GM23338 (cell line): ENCODE results near the gene RTCA. TPM values are rescaled to one million over a fixed set of nuclear protein-coding genes. Genes with fewer than 3 reads are reported as not detected.

Experiments used
- ATAC-seq: fragments of 200-7000 bp; cut with Tn5 transposase; 3 replicates; pipeline ENCODE4 v1.9.1; 2020
- DNase-seq: peaks from one replicate; pipeline ENCODE4 v3.0.0-alpha.2; 2015; ENCODE audit warnings: low spot score
- H2AFZ ChIP-seq: fragments of 200-600 bp; sonication (generic); 2 replicates; pipeline ENCODE4 v1.8.0; 2016; ENCODE audit warnings: antibody characterized with exemption, mild to moderate bottlenecking, moderate library complexity
- H3F3A ChIP-seq: fragments of 200-600 bp; sonication (generic); replicated peaks from 2 replicates; pipeline ENCODE4 v1.8.0; 2017; ENCODE audit warnings: antibody characterized with exemption, mixed run types, low read depth
- H3K27ac ChIP-seq: fragments of 200-600 bp; sonication (generic); 2 replicates; pipeline ENCODE4 v1.6.1; 2016; ENCODE audit warnings: low read depth
- H3K27me3 ChIP-seq: fragments of 200-600 bp; sonication (generic); 2 replicates; pipeline ENCODE4 v1.8.0; 2016; ENCODE audit warnings: mild to moderate bottlenecking, mixed run types, moderate library complexity; ENCODE audit not compliant: insufficient read depth
- H3K36me3 ChIP-seq: fragments of 200-600 bp; sonication (generic); 2 replicates; pipeline ENCODE4 v1.8.0; 2016; ENCODE audit warnings: mild to moderate bottlenecking; ENCODE audit not compliant: insufficient read depth
- H3K4me1 ChIP-seq: fragments of 200-600 bp; sonication (generic); 2 replicates; pipeline ENCODE4 v1.8.0; 2016; ENCODE audit warnings: mild to moderate bottlenecking, moderate library complexity; ENCODE audit not compliant: insufficient read depth
- H3K4me2 ChIP-seq: fragments of 200-600 bp; sonication (generic); 2 replicates; pipeline ENCODE4 v1.7.1; 2017; ENCODE audit warnings: mixed run types
- H3K4me3 ChIP-seq: fragments of 200-600 bp; sonication (generic); 2 replicates; pipeline ENCODE4 v1.6.1; 2016; ENCODE audit warnings: mixed run types
- H3K79me2 ChIP-seq: fragments of 200-600 bp; sonication (generic); replicated peaks from 2 replicates; pipeline ENCODE4 v1.8.0; 2017; ENCODE audit warnings: mild to moderate bottlenecking; ENCODE audit not compliant: insufficient read depth
- H3K9me2 ChIP-seq: fragments of 200-600 bp; sonication (generic); 2 replicates; pipeline ENCODE4 v1.8.0; 2017; ENCODE audit not compliant: insufficient read depth
- H4K20me1 ChIP-seq: fragments of 200-600 bp; sonication (generic); replicated peaks from 2 replicates; pipeline ENCODE4 v1.8.0; 2017; ENCODE audit warnings: mild to moderate bottlenecking; ENCODE audit not compliant: insufficient read depth
- H3K27ac Mint-ChIP-seq: 2 replicates; pipeline ENCODE4 v1.8.0; 2020; ENCODE audit warnings: inconsistent platforms, mild to moderate bottlenecking, moderate library complexity, mixed read lengths
- H3K27me3 Mint-ChIP-seq: 3 replicates; pipeline ENCODE4 v1.8.0; 2022; ENCODE audit warnings: low read depth, mild to moderate bottlenecking, moderate library complexity, mixed read lengths, inconsistent platforms; ENCODE audit not compliant: insufficient read depth, poor library complexity
- H3K36me3 Mint-ChIP-seq: 3 replicates; pipeline ENCODE4 v1.8.0; 2021; ENCODE audit warnings: low read depth, mild to moderate bottlenecking, inconsistent platforms, moderate library complexity, mixed read lengths
- H3K4me1 Mint-ChIP-seq: 3 replicates; pipeline ENCODE4 v1.8.0; 2020; ENCODE audit warnings: mild to moderate bottlenecking, inconsistent platforms, mixed read lengths
- H3K4me3 Mint-ChIP-seq: 3 replicates; pipeline ENCODE4 v1.8.0; 2021; ENCODE audit warnings: moderate library complexity, mild to moderate bottlenecking, inconsistent platforms, mixed read lengths
- H3K9me3 Mint-ChIP-seq: 3 replicates; pipeline ENCODE4 v1.8.0; 2020; ENCODE audit warnings: moderate library complexity, mild to moderate bottlenecking, inconsistent platforms, mixed read lengths
- CREB1 ChIP-seq: fragments of 250-450 bp; sonication (Bioruptor Pico); IDR thresholded peaks from 2 replicates; pipeline ENCODE4 v1.5.0; 2020; ENCODE audit warnings: low read depth, mild to moderate bottlenecking, moderate library complexity
- EZH2 ChIP-seq: fragments of 200-600 bp; sonication (generic); IDR thresholded peaks from one replicate; pipeline ENCODE4 v1.8.0; 2017; ENCODE audit warnings: antibody characterized with exemption, mild to moderate bottlenecking, low read depth; ENCODE audit not compliant: unreplicated experiment
- EZH2phosphoT487 ChIP-seq: fragments of 200-600 bp; sonication (generic); IDR thresholded peaks from one replicate; pipeline ENCODE4 v1.8.1; 2018; ENCODE audit warnings: antibody characterized with exemption; ENCODE audit not compliant: unreplicated experiment
- JUNB ChIP-seq: IDR thresholded peaks from one replicate; pipeline ENCODE4 v1.6.1; 2016; ENCODE audit warnings: antibody characterized with exemption; ENCODE audit not compliant: unreplicated experiment
- NANOG ChIP-seq: IDR thresholded peaks from 2 replicates; pipeline ENCODE4 v1.6.1; 2016; ENCODE audit warnings: antibody characterized with exemption, borderline replicate concordance
- POLR2AphosphoS5 ChIP-seq: IDR thresholded peaks from 2 replicates; pipeline ENCODE4 v1.6.1; 2016; ENCODE audit warnings: antibody characterized with exemption, low read depth
- STAT1 ChIP-seq: IDR thresholded peaks from one replicate; pipeline ENCODE4 v1.6.1; 2016; ENCODE audit warnings: antibody characterized with exemption; ENCODE audit not compliant: unreplicated experiment
- ZNF114 ChIP-seq: fragments of 250-450 bp; sonication (Bioruptor Pico); IDR thresholded peaks from 2 replicates; pipeline ENCODE4 v1.5.0; 2020; ENCODE audit warnings: mild to moderate bottlenecking, moderate library complexity
- ZNF331 ChIP-seq: fragments of 250-450 bp; sonication (Bioruptor Pico); IDR thresholded peaks from 2 replicates; pipeline ENCODE4 v1.5.0; 2020; ENCODE audit warnings: low read depth, mild to moderate bottlenecking, moderate library complexity
- polyA plus RNA-seq: library from polyadenylated mRNA; unstranded; fragments of >200 nt; fragmentation: Nextera tagmentation; extraction: Ambion mirVana; gene quantifications from 2 replicates; pipeline ENCODE4 v1.2.1, GENCODE V29; 2016
- total RNA-seq: library from RNA; depleted of rRNA; stranded (reverse); fragments of >200 nt; shearing (Covaris generic); gene quantifications from 2 replicates; pipeline ENCODE4 v1.2.3, GENCODE V29; 2014
- TF ChIP-seq, protein P1 (sequence below): IDR thresholded peaks from 2 replicates; pipeline ENCODE4 v1.6.1; 2016; ENCODE audit warnings: antibody characterized with exemption
- TF ChIP-seq, protein P2 (sequence below), 2 experiments: fragments of 200-600 bp in 1 of 2; sonication (generic) in 1 of 2; conservative IDR thresholded peaks; 2 replicates each; pipeline versions ENCODE4 v1.5.1 to v1.6.1; 2016 to 2017; ENCODE audit warnings: antibody characterized with exemption in 2 of 2, low read depth in 2 of 2, mild to moderate bottlenecking in 2 of 2, moderate library complexity in 1 of 2
- TF ChIP-seq, protein P3 (sequence below): fragments of 250-450 bp; sonication (Bioruptor Pico); IDR thresholded peaks from 2 replicates; pipeline ENCODE4 v1.5.0; 2020; ENCODE audit warnings: mild to moderate bottlenecking, moderate library complexity
- TF ChIP-seq, protein P4 (sequence below): IDR thresholded peaks from one replicate; pipeline ENCODE4 v1.6.1; 2018; ENCODE audit warnings: antibody characterized with exemption; ENCODE audit not compliant: unreplicated experiment

Gene RTCA
- total and polyA plus RNA-seq, 2 experiments from 2014 or later: 36.6 TPM

DNA sequence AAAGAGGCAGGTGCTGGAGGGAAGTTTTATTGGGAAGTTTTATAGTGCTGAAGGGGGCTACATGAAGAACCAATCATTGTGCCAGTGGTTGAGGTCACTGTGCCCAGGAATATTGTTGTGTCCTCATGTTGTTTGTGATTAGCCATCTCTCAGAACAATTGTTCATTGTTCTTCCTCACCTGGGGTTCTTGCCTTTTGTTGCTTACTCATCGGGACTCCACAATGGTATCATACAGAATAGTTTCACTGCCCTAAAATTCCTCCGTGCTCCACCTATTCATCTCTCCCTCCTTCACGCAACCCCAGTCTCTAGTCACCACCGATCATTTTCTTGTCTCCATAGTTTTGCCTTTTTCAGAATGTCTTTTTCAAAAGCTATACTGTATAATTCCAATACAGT, 47.4 kb downstream of the RTCA start:
- Mint-ChIP-seq H3K27me3 (peaks cover 2% of the 10 kb centered on the region), H3K4me3 (no peak overlapping the region), H3K9me3 (peaks cover 22% of the 10 kb centered on the region; the same call in 2 of the 3 replicates), H3K36me3 (peaks cover 10% of the 10 kb centered on the region; the same call in 2 of the 3 replicates), H3K27ac (no peak overlapping the region), H3K4me1 (no peaks in the 10 kb centered on the region)
- Histone ChIP-seq H3K27ac (no peak overlapping the region), H3K4me3 (no peak overlapping the region), H3K4me1 (no peaks in the 10 kb centered on the region), H3K36me3 (peaks cover 6% of the 10 kb centered on the region; the same call in 1 of the 2 replicates), H3F3A (no peaks in the 10 kb centered on the region), H2AFZ (peak overlapping the region; percentile 33; the same call in 1 of the 2 replicates), H4K20me1 (no peaks in the 10 kb centered on the region), H3K27me3 (no peaks in the 10 kb centered on the region), H3K9me2 (0 out of 2 replicates have a peak, but pooled peaks cover 5% of the 10 kb centered on the region), H3K4me2 (no peak overlapping the region), H3K79me2 (no peaks in the 10 kb centered on the region)
- no peak for ATAC-seq
- TF ChIP-seq, protein P1, sequence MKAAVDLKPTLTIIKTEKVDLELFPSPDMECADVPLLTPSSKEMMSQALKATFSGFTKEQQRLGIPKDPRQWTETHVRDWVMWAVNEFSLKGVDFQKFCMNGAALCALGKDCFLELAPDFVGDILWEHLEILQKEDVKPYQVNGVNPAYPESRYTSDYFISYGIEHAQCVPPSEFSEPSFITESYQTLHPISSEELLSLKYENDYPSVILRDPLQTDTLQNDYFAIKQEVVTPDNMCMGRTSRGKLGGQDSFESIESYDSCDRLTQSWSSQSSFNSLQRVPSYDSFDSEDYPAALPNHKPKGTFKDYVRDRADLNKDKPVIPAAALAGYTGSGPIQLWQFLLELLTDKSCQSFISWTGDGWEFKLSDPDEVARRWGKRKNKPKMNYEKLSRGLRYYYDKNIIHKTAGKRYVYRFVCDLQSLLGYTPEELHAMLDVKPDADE: no peak
- TF ChIP-seq ZNF331 (CRISPR knock-in tag): no peak
- TF ChIP-seq STAT1: no peak
- no peak for TF ChIP-seq CREB1
- no peak for TF ChIP-seq EZH2
- no peak for TF ChIP-seq EZH2phosphoT487
- TF ChIP-seq, protein P2, sequence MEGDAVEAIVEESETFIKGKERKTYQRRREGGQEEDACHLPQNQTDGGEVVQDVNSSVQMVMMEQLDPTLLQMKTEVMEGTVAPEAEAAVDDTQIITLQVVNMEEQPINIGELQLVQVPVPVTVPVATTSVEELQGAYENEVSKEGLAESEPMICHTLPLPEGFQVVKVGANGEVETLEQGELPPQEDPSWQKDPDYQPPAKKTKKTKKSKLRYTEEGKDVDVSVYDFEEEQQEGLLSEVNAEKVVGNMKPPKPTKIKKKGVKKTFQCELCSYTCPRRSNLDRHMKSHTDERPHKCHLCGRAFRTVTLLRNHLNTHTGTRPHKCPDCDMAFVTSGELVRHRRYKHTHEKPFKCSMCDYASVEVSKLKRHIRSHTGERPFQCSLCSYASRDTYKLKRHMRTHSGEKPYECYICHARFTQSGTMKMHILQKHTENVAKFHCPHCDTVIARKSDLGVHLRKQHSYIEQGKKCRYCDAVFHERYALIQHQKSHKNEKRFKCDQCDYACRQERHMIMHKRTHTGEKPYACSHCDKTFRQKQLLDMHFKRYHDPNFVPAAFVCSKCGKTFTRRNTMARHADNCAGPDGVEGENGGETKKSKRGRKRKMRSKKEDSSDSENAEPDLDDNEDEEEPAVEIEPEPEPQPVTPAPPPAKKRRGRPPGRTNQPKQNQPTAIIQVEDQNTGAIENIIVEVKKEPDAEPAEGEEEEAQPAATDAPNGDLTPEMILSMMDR (conservative IDR thresholded peaks at IDR 0.05; ENCODE audit: low read depth in 2 of 2): no peak
- no peak for TF ChIP-seq NANOG
- no peak for TF ChIP-seq JUNB
- TF ChIP-seq, protein P3, sequence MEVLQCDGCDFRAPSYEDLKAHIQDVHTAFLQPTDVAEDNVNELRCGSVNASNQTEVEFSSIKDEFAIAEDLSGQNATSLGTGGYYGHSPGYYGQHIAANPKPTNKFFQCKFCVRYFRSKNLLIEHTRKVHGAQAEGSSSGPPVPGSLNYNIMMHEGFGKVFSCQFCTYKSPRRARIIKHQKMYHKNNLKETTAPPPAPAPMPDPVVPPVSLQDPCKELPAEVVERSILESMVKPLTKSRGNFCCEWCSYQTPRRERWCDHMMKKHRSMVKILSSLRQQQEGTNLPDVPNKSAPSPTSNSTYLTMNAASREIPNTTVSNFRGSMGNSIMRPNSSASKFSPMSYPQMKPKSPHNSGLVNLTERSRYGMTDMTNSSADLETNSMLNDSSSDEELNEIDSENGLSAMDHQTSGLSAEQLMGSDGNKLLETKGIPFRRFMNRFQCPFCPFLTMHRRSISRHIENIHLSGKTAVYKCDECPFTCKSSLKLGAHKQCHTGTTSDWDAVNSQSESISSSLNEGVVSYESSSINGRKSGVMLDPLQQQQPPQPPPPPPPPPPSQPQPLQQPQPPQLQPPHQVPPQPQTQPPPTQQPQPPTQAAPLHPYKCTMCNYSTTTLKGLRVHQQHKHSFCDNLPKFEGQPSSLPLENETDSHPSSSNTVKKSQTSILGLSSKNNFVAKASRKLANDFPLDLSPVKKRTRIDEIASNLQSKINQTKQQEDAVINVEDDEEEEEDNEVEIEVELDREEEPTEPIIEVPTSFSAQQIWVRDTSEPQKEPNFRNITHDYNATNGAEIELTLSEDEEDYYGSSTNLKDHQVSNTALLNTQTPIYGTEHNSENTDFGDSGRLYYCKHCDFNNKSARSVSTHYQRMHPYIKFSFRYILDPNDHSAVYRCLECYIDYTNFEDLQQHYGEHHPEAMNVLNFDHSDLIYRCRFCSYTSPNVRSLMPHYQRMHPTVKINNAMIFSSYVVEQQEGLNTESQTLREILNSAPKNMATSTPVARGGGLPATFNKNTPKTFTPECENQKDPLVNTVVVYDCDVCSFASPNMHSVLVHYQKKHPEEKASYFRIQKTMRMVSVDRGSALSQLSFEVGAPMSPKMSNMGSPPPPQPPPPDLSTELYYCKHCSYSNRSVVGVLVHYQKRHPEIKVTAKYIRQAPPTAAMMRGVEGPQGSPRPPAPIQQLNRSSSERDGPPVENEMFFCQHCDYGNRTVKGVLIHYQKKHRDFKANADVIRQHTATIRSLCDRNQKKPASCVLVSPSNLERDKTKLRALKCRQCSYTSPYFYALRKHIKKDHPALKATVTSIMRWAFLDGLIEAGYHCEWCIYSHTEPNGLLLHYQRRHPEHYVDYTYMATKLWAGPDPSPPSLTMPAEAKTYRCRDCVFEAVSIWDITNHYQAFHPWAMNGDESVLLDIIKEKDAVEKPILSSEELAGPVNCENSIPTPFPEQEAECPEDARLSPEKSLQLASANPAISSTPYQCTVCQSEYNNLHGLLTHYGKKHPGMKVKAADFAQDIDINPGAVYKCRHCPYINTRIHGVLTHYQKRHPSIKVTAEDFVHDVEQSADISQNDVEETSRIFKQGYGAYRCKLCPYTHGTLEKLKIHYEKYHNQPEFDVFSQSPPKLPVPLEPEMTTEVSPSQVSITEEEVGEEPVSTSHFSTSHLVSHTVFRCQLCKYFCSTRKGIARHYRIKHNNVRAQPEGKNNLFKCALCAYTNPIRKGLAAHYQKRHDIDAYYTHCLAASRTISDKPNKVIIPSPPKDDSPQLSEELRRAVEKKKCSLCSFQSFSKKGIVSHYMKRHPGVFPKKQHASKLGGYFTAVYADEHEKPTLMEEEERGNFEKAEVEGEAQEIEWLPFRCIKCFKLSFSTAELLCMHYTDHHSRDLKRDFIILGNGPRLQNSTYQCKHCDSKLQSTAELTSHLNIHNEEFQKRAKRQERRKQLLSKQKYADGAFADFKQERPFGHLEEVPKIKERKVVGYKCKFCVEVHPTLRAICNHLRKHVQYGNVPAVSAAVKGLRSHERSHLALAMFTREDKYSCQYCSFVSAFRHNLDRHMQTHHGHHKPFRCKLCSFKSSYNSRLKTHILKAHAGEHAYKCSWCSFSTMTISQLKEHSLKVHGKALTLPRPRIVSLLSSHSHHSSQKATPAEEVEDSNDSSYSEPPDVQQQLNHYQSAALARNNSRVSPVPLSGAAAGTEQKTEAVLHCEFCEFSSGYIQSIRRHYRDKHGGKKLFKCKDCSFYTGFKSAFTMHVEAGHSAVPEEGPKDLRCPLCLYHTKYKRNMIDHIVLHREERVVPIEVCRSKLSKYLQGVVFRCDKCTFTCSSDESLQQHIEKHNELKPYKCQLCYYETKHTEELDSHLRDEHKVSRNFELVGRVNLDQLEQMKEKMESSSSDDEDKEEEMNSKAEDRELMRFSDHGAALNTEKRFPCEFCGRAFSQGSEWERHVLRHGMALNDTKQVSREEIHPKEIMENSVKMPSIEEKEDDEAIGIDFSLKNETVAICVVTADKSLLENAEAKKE (CRISPR knock-in tag): no peak
- TF ChIP-seq, protein P4, sequence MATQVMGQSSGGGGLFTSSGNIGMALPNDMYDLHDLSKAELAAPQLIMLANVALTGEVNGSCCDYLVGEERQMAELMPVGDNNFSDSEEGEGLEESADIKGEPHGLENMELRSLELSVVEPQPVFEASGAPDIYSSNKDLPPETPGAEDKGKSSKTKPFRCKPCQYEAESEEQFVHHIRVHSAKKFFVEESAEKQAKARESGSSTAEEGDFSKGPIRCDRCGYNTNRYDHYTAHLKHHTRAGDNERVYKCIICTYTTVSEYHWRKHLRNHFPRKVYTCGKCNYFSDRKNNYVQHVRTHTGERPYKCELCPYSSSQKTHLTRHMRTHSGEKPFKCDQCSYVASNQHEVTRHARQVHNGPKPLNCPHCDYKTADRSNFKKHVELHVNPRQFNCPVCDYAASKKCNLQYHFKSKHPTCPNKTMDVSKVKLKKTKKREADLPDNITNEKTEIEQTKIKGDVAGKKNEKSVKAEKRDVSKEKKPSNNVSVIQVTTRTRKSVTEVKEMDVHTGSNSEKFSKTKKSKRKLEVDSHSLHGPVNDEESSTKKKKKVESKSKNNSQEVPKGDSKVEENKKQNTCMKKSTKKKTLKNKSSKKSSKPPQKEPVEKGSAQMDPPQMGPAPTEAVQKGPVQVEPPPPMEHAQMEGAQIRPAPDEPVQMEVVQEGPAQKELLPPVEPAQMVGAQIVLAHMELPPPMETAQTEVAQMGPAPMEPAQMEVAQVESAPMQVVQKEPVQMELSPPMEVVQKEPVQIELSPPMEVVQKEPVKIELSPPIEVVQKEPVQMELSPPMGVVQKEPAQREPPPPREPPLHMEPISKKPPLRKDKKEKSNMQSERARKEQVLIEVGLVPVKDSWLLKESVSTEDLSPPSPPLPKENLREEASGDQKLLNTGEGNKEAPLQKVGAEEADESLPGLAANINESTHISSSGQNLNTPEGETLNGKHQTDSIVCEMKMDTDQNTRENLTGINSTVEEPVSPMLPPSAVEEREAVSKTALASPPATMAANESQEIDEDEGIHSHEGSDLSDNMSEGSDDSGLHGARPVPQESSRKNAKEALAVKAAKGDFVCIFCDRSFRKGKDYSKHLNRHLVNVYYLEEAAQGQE: no peak
- TF ChIP-seq ZNF114 (CRISPR knock-in tag): no peak
- no peak for TF ChIP-seq POLR2AphosphoS5
- DNase-seq: no peak
